HG02938 (cell line): ENCODE data around the gene ITGA8.
"Not testable (repeated sequence)": the region's sequence is repeated elsewhere in the genome, so short reads cannot be mapped to it uniquely, and the experiment has no call there.

Source experiments
- ATAC-seq: cut with Tn5 transposase; IDR thresholded peaks from one replicate; pipeline ENCODE4 v1.9.1; 2021; ENCODE audit warnings: mild to moderate bottlenecking, moderate library complexity; ENCODE audit not compliant: unreplicated experiment

The ITGA8 gene

DNA sequence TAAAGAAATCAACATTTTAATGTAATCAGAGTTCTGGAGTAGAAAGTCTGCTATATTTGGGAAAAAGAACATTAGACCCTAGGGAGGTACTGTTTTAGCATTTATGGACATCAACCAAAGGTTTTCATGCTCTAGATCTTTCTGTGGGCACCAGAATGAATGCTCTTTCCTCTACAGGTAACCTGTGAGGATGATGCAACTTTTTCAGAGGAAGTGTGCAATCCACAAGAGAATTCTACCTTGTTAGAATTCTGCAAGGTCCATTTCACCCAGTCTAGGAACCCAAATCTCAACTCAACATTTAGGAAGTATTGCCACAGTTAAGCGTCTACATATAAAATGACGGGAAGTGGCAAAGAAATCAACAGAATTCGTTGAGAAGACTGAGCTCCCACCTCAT, 208.8 kb downstream of the ITGA8 start:
- ATAC-seq: no peak

DNA sequence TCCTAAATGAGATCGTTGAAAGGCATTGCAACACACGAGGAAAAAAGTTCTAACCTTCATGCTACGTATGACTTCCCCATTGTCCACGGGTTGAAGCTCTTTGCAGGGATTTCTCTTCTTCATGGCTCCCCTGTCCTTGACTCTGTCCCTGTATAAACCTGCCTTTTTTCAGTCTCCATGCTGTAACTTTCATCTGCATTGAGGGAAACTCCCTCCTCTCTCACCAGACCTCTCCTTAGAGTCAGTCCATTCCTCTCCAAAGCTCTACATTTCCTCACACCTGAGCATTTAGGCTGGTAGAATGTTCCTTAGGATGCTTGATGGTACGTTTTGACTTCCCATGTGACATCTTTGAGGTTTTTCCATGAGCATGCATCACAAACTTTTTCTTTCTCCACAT, 214.4 kb downstream of the ITGA8 start:
- ATAC-seq: no peak

DNA sequence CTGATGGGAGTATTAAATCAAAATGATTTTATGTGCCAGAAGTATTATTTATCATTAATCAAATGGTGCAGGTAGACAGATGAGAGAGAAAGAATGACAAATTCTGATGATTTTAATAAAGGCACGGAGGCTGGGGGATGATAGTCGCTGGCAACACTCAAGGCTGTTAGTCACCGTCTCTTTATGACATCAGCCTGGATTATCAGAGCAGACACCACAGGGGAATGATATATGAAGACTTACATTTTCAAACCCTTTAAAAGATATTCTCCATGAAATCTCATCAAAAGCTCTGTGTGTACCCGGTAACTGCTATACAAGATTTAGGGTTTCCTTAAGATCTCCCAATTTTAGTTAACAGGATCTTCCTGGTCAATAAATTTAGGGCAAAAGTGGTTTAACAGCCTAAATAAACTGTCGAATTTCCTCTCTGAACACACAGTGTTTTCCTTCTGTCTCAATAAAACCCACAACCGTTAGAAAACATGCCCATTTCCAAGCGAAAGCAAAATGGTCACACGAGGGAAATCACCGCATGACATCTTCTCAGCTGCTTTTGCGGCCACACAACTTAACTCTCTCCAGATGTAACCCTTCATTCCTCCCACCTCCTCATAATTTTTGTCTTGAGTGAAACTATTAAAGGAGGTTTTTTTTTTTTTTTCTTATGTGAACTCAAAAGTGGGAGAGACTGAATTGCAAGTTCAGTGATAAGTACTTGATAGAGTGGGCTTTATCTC, 215.5 kb downstream of the ITGA8 start:
- ATAC-seq: no peak

DNA sequence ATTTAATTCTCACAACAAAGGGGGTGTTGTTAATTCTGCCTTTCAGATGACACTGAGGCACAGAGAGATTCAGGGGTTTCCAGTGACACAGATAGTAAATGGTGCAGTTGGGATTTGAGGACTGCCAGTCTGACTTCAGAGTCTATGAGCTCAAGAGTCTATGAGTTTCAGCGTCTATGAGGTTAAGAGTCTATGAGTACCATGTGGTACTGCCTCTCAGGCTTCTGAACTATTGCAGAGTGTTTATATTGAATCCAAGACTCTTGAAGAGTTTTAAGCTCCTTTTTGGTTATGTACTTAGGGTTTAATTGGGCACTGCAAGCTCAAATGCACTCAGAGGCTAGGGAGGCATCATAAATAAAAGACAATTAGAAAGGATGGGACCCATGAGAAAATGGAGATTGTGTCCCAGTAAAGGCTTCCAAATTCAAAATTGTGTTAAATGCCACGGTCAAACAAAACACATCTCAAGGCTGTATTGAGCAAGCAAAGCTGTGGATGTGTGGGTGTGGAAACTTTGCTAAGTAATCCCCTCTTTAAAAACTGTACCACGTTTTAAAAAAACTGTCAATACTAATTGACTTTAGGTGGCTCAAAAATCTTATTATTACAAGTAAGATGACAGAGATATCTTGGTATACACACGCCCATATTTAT, 224.7 kb downstream of the ITGA8 start:
- ATAC-seq: no peak

DNA sequence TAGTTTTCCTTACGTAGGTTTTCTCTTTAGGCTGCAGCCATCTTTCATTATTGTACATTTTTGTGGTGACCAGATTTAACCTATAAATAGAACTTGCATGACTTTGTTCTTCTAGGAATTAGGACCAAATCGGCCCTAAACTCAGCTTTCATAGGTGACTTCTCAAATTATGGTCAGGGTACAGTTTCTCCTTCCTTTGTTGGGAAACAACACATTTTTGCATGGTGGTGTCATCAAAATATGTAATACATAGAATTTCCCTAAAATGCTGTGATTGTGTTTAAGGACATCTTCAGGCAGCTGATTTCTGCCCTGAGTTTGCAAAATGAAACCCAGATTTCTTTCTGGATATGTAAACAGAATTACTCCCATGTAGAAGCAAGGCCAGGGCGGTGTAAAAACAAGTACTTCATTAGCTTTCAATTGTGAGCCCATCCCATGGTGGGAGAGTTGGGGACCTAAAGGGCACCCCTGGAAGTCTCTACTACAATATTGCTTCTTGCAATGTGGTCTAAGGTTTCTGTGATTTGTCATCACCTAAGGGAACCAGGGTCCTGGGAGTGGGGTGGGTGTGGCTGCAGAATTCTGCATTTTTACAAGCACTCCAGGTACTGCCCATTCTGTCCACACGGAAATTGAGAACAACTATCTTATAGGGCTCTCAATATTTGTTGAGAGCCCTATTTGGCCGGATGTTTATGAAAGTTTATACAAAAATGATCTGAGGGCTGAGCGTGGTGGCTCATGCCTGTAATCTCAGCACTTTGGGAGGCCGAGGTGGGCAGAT, 227.7 kb downstream of the ITGA8 start:
- ATAC-seq: no peak

DNA sequence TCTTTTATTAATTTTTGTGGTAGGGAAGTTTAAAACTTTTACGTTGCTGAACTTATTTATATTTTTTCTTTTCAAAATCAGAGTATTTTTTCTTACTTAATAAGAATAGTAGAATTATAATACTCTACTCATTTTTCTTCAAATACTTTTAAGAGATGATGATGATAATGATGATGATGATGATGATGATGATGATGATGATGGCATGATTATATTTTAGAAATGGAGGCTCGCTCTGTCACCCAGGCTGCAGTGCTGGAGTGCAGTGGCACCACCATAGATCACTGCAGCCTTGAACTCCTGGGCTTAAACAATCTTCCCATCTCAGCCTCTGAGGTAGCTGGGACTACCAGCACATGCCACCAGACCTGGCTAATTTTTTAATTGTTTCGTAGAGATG, 230.3 kb downstream of the ITGA8 start:
- no peak for ATAC-seq

DNA sequence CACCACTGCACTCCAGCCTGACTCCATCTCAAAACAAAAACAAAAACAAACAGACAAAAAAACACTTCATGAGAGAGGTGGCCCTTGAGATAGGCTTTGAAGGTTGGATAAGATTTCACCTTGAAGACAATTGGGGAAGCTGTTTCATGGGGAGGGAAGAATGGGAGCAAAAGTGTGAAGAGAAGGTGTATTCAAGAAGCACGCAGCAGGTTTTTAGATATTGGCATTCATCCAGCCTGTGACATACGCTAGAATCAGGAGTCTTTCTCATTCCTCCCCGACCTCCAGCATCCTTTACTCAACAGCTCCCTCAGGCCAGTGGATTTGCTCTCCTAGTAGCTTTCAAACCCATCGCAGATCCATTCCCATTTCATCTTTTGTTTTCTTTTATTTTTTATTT, 232.3 kb downstream of the ITGA8 start:
- no peak for ATAC-seq

DNA sequence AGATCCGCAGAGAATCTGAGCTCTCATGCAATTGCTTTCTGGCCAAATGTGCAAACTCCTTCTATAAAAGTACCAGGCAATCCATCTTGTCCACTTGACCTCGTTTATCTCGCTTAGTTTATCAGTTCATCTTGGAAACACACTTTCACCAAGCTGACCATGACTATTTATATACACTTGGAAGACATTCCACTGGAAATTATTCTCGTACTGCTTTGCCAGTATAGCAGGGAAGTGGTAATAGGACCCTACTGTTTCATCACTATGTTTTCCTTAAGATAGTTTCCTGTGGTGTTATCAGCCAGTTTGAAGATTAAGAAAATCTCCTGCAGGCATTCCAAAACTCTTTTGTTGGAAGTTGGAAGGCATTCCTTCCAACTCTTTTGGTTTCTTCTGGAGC, 233.3 kb downstream of the ITGA8 start:
- no peak for ATAC-seq

DNA sequence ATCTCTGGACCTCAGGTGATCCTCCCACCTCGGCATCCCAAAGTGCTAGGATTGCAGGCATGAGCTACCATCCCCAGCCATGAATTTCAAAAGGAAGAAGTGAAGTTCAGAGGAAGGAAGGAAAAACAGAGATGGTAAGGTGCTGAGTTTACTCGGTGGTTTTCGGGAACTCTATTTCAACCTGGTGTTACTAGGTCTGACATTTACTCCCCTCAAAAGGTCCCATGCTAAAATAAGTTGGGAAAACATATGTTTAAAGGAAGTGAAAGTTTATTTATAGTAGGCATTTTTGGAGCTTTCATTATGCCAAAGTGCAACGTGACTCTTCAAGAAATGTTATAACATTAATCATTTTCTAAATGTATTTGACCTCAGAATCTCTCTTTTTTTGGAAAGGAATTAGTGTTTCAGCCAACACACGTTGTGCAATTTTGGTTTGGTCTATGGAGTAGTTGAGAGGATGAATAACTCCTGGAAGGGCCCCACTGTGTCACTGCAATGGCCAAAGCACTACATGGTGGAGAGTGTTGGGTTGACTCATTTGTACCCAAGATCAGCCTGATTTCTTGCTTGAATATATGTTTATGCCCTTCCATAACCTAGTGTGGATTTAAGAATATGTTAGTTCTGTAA, 233.9 kb downstream of the ITGA8 start:
- no peak for ATAC-seq

DNA sequence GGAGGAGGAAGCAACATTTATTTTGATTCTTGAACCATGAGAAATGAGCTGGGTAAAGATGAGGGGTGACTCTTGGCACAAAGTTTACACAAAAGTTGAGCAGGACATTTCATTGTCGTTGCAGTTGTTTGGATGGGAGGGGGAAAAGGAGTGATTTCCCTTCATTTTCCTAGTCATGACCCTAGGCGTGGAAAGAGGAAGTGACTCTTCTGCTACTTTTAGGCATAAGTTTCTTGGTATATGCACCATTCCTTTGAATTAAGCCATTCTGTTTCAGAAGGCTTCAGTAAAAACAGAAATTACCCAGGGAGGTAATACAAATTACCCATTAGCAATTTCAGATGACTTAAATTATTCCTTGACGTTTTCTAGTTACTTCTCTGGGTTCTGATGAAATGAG, 234.7 kb downstream of the ITGA8 start:
- no peak for ATAC-seq

DNA sequence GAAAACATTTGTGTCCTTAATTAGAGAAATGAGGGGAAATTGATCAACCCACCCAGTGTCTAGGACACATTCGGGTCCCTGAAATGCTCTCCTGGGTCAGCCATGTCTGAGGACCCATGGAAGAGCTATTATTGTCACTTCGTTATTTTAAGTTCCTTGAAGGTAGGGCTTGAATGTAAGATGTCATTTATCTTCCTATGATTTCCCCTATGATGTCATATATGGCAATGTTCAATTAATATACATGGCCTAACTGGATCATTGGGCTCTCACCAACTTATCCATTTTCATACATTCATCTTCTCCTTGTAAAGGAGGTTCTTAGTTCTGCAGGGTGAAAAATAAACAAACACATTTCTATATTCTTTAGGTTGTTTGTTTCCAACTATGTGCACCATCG, 235.6 kb downstream of the ITGA8 start:
- no peak for ATAC-seq

DNA sequence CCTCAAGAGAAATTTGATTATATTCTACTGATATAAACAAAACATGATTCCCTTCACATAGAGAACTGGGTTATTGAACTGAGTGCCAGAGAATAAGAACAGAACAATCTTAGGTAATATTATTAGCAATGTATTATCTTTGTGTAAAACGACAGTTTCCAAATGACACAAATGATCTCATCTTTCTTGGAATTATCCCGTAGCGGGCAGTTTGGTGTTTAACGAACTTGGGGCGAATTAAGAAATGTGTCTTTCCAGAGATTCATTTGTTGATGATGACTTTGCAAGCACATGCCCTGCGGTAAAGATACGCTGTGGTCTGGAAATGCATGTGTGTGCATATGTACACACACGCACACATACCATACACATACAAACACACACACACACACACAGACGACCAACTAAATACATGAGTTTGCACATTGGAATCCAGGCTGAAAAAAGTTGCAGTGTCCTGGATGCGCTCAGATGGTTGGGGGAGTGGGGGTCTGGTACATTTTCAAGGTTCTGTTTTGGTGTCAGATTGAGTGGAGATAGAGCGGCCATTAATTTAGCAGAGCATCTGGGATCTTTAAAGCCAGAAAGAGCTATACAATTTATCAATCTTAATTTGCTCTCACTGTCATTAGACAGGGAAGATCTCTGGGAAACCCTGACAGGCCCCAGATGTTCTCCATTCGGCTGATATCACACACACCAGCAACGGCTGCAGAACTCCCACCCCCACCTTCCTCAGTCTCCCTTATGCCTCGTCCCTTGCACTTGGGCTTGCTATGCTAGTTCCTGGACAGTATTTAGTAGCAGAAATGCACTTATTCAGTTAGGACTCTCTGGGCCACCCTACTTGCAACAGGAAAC, 236.3 kb downstream of the ITGA8 start:
- ATAC-seq: no peak

DNA sequence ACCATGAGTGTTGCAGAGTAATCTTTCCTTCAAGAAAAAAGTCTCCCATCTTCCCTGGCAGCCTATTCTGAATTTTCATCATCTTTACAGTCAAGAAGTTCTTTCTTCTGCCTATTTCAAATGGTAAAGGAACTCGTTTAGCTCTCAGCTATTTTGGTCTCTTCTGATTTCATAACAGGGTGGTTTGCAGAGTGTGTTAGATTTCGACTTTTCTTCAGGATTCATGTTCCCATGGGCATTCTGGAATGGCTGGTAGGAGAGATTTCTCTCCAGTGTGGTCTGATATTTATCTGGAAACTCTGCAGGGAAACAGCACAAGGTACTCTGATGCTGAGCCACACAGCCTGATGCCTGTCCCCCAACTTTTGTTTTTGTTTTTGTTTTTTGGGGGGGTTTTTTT, 237.6 kb downstream of the ITGA8 start:
- ATAC-seq: no peak

DNA sequence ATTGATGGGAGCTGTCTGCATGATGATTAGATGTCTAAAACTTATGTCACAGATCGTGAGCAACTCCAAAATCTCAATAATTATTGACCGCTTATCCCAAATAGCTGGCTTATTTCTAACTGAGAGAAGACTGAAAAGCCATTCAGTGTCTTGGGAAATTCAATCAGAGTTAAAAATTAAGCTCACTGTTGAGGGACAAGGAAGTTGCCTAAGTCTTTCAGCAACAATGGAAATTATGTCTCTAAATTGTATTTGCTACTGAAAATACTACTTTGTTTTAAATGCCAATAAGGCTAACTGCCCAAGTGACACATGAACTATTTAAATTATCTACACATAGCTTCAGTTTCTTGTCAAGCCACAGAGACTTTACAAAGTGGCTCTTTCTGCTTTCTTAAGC, 240.8 kb downstream of the ITGA8 start:
- no peak for ATAC-seq

DNA sequence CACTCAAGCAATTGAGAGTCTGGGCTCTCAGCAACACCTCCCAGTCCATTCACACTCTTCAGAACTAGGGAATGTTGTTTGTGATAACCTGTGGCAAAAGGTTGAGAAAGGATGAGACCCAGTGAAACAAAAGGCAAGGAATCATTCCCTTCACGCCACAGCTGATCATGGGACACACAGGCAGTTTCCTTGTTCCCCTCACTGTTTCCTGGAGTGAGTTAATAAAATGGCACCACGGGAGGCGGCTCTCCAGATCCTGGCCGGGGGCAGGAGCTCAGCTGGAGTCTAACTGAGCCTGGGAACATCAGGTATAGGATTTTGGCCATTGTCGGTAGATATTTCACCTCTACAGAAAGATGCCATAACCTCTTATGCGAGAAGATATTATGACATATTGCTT, 241.3 kb downstream of the ITGA8 start:
- no peak for ATAC-seq

DNA sequence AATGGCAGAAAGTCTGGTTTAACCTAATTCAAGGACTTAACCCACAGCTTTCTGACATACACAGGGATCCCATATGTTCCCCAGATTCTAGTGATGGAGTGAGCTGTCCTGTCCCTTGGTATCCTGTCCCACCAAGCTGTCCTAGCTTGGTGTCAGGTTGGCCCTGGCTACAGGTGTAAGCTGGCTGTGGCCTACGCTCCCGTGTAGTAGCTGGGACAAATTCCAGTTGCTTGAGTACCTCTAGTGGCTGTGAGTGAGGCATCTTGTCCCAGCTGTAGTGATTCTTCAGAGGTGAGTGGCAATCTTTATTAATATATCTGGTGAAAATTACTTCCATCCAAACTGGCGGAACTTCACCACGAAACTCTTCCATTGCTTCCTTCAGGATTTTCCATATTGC, 243.4 kb downstream of the ITGA8 start:
- no peak for ATAC-seq

DNA sequence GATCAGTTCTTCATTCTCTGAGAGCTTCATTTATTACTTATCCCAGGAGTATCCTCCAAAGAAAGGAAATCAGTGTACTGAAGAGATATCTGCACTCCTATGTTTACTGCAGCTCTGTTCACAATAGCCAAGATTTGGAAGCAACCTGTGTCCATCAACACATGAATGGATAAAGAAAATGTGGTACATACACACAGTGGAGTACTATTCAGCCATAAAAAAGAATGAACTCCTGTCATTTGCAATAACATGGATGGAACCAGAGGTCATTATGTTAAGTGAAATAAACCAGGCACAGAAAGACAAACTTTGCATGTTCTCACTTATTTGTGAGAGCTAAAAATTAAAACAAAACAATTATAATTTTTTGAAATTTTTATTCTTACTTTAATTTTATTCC, 244.3 kb downstream of the ITGA8 start:
- not testable (repeated sequence) for ATAC-seq

DNA sequence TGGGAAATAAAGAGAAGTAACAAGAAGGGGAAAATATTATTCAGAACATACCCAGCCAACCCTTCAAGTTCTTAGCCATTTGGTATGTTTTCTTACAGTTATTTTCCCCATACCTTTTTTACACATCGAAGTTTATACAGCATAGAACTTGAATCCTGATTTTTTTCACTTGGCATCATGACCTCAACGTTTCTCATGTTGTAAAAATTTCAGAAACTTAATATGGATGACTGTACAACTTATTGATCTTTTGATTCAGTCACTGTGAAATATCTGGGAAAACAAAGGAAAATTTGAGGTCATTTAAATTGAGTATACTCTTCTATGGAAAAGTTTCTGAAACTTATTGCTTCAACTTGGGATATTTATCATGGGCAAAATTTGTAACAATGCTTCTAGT, 245.1 kb downstream of the ITGA8 start:
- ATAC-seq: no peak

DNA sequence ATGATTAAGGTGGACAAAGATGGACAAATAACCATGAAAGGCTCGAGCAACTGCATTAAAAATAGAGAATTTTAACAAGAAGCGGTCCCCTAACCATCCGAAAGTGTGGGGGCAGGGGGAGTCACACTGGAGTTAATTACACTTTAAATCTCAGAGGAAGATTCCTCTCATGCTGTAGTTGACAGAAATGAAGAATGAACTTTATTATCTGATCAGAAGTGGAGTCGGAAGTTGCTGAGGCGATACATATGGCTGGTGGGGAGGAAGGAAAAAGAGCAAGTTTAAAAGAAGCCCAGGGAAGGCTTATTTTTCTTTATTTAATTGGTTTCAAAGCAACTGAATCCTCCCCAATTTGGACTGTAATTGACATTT, 246.3 kb downstream of the ITGA8 start:
- ATAC-seq: no peak
